ENCODE measurements around the gene TCTN1.
"Not testable (repeated sequence)": the region's sequence is repeated elsewhere in the genome, so short reads cannot be mapped to it uniquely, and the experiment has no call there.

The TCTN1 gene

GRCh38 chr12:110613771-110614684, at the start of gene TCTN1:
TSS of gene TCTN1 (plus strand) at chr12:110614129. CDS start at chr12:110614183, 54 bp downstream.
- peak; percentile 92 for DNase-seq (ENCODE audit: low spot score)
- no peak for TF ChIP-seq CTCF (IDR thresholded peaks at IDR 0.05; ENCODE audit: extremely low read depth, missing control alignments)

- TF ChIP-seq CTCF (IDR thresholded peaks at IDR 0.05; ENCODE audit: extremely low read depth, missing control alignments) = no peak
- DNase-seq (ENCODE audit: low spot score) = no peak
Measured at GRCh38 chr12:110564471-110564991, 49.4 kb upstream of the TCTN1 start.

GRCh38 chr12:110565894-110566871, 47.7 kb upstream of the TCTN1 start:
- no peak for TF ChIP-seq CTCF (IDR thresholded peaks at IDR 0.05; ENCODE audit: extremely low read depth, missing control alignments)
- DNase-seq (ENCODE audit: low spot score) = no peak

GRCh38 chr12:110566993-110567392, 46.9 kb upstream of the TCTN1 start:
- no peak for DNase-seq (ENCODE audit: low spot score)
- no peak for TF ChIP-seq CTCF (IDR thresholded peaks at IDR 0.05; ENCODE audit: extremely low read depth, missing control alignments)

GRCh38 chr12:110568752-110569151, 45.2 kb upstream of the TCTN1 start:
- no peak for DNase-seq (ENCODE audit: low spot score)
- TF ChIP-seq CTCF (IDR thresholded peaks at IDR 0.05; ENCODE audit: extremely low read depth, missing control alignments) = no peak

- not testable (repeated sequence) for DNase-seq (ENCODE audit: low spot score)
Measured at GRCh38 chr12:110569838-110570237, 44.1 kb upstream of the TCTN1 start.

GRCh38 chr12:110570798-110571197, 43.1 kb upstream of the TCTN1 start:
- DNase-seq (ENCODE audit: low spot score) = not testable (repeated sequence)

- no peak for DNase-seq (ENCODE audit: low spot score)
- no peak for TF ChIP-seq CTCF (IDR thresholded peaks at IDR 0.05; ENCODE audit: extremely low read depth, missing control alignments)
Measured at GRCh38 chr12:110574044-110574443, 39.9 kb upstream of the TCTN1 start.

- DNase-seq (ENCODE audit: low spot score) = not testable (repeated sequence)
Measured at GRCh38 chr12:110574717-110575230, 39.2 kb upstream of the TCTN1 start.
